HG03060 (cell line): ENCODE measurements around the gene DPAGT1.
"Not testable (repeated sequence)": the region's sequence is repeated elsewhere in the genome, so short reads cannot be mapped to it uniquely, and the experiment has no call there.

ENCODE experiments used
- ATAC-seq: cut with Tn5 transposase; IDR thresholded peaks from one replicate; pipeline ENCODE4 v1.9.1; 2021; ENCODE audit warnings: low read depth, moderate number of reproducible peaks; ENCODE audit not compliant: unreplicated experiment

The DPAGT1 gene

DNA sequence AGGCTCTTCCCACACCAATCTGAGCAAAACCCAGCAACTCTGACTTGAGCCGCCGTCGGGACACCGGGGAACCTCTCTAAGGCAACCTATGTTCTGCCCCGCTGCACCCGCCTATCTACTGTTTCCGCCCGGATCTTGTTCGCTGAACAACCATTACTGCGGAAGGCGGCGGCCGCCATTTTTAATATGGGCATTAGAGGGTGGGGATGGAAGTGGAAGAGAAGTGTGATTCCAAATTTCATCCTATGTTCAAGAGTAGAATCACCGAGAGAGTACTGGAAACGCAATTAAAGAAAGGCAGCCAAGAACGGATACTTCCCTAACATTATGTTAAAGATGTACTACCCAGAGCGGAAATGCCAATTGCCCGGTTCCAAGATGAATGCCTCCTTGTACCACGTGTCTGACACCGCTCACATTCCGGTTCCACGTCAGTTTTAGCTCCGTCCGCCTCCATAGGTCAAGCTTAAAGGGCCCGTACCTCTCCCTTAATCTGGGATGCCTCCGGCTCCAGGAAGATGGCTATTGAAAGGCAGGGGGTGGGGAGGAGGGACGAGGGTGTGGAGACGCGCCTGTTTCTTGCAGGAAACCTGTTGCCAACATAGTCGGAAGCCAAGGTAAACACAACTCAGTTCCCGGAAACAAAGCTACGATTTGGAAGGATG is at the start of gene DPAGT1:
Gene DPAGT1, minus strand, starts transcription at position 95 of the 665 bp plus-strand sequence. CDS start 198 bp downstream, outside the sequence.
- ATAC-seq = peak; percentile 60

DNA sequence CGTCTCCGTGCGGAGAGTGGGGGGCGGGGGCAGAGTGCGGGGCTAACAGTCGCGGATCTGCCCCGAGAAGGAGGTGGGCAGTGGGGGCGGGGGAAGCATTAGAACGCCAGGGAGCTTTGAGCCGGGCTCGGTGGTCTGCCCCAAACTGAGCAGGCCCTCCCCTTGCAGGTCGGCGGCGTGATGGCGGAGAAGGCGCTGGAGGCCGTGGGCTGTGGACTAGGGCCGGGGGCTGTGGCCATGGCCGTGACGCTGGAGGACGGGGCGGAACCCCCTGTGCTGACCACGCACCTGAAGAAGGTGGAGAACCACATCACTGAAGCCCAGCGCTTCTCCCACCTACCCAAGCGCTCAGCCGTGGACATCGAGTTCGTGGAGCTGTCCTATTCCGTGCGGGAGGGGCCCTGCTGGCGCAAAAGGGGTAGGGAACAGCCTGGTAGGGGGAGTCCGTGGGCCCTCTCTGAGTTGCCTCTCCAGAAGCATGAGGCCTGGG is 48.2 kb upstream of the DPAGT1 start:
- ATAC-seq = no peak

DNA sequence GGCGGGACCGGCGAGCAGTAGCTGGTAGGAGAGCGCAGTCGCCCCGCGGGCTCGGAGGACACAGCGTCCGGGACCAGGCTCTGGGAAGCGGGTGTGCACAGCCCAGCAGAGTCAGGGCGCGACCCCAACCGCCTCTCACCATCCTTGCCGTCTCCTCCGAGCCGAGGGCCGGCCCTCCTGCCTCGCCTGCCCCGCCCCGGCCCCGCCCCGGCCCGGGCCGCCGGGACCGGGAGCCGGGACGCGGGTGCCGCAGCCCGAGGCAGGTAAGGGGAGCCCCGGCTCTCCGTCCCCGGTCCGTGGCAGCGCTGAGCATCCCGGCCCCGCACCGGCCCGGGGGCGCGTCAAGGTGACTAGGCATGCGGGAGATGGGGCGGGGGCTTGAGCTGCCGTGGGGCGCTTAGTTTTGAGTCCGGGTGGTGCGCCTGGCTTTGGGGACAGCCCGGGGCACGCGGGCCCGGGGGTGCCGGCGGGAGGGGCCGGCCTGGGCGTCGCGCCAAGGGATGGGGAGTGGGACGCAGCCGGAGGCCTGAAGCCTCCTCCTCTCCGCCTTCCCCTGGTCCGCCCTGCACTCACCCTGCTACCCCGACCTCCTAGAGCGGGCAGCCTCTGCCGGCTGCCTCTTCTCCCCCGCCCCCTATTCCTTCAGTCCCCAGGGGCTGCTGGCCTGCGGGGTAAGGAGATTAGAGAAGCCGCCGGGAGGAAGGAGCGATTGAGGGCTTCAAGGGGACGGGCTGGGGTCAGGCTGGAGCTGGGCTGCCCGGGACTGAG is 47.5 kb upstream of the DPAGT1 start, which contains the start of gene ABCG4:
Gene ABCG4, plus strand, starts transcription at position 35 of the 768 bp plus-strand sequence. CDS start 914 bp downstream, outside the sequence.
- no peak for ATAC-seq

DNA sequence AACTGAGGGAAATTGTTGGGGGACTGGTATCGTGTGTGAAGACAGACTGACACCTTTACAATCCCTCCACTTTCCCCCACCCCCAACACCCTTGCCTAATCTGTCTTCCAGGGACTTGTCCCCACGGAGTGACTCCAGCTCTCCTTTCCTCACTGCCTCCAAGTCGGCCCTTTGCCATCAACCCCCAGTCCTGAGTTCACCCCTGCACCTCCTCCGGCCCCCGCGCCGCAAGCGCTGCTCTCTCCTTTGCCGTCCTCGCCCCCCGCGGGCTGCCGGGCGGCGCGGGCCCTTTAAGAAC is 47.0 kb upstream of the DPAGT1 start:
- ATAC-seq = no peak

DNA sequence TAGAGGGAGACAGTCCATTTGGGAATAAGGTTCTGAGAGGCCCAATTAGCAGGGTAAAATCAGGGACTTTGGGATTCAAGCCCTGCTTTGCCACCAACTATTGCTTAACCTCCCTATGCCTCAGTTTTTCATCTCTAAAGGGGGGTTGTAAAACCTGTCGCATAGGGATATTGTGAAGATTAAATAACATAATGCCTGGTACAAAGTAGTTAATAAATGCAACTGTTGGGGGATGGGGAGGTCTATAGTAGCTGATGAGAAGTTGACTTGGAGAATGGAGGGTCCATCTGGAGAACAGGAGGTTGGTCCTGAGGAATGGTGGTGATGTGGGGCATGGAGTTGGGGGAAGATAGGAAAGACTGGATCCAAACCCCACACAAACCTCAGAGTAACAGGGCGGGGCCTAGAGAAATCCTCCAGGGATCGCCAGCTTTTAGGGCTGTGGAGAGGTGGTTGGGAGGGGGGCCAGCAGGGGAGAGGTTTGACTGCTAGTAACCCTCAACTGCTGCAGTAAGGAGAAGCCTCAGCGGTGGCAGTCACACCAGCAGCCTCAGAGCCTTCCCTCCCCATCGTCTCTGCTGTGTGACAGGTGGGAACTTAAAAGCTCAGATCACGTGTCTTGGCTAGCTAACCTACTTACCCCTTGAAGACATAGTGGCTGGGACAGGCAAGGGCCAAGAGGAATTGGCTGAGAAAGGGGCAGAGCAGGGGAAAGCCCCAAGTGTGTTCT is 46.1 kb upstream of the DPAGT1 start:
- no peak for ATAC-seq

DNA sequence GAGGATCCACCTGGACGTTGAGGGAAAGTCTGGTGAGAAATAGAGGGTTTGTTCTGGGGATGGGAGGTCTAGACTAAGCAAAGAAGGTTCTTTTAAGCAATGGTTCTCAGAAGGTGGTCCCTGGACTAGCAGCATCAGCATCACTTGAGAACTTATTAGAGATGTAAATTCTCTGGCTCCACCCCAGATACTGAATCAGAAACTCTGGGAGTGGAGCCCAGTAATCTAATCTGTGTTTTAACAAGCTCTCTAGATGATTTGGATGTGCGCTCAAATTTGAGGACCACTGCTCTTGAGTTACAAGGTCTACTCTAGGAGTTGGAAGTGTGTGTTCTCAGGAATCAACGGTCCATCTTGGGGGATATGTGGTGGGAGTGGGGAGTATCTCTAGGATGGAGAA is 43.9 kb upstream of the DPAGT1 start:
- no peak for ATAC-seq

DNA sequence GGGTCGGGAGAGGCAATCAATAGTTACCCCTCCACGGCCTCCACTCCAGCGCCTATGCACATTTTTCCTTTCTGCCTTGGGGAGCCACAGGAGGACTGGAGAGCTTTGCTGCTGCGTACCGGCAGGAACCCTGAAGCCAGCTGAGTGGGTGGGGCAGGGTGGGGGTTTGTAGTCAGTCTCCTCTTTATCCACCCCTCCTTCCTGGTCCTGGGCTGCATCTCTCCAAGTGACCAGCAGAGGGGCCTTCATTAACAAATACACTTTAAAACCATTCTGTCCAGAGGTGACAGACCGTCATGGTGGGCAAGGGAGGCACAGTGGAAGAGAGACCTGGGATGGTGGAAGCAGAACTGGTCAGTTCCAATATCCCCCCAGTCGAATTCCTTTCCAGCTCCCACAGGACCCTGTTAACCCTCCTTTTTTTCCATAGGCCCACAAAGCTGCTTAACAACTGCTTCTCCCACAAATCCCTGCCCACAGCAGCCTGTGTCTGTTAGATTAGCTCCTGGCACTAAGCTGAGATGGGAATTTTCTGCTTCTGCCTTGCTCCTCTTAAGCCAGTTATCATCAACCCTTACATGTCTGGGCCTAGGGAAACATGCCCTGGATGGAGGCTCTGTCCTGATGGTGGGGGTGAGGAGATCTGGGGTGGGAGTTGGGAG is 43.3 kb upstream of the DPAGT1 start:
- ATAC-seq = no peak

DNA sequence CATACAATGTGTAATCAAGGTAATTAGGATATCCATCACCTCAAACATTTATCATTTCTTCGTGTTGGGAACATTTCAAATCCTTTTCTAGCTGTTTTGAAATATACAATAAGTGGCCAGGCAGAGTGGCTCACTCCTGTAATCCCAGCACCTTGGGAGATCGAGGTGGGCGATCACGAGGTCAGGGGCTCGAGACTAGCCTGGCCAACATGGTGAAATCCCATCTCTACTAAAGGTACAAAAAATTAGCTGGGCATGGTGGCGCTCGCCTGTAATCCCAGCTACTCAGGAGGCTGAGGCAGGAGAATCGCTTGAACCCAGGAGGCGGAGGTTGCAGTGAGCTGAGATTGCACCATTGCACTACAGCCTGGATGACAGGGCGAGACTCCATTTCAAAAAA is 37.6 kb upstream of the DPAGT1 start:
- not testable (repeated sequence) for ATAC-seq

DNA sequence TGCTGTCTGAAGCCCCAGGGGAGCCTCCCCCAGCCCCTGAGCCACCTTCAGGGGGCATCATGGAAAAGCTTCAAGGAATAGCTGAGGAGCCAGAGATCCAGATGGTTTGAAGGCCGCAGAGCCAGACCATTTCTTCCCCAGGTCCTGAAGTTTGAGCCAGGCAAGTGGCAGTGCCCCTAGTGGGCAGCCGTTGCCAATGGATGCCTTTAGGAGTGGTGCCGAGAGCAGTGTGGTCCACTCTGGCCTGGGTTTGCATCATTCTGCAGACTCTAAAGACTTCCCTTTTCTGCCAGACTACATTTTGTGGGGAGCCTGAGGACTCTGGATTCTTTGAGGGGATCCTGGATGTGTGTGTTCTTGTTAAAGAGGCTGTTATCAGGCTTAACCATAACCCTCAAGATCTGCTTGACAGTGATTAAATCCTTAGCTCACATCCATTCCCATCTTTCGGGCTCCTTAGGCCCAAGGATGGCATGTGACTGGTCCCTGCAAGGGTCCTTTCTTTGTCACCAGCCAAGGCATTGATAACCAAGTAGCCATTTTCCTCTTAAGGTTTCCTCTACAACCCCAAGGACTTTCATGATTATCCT is 32.8 kb upstream of the DPAGT1 start:
- ATAC-seq = no peak

DNA sequence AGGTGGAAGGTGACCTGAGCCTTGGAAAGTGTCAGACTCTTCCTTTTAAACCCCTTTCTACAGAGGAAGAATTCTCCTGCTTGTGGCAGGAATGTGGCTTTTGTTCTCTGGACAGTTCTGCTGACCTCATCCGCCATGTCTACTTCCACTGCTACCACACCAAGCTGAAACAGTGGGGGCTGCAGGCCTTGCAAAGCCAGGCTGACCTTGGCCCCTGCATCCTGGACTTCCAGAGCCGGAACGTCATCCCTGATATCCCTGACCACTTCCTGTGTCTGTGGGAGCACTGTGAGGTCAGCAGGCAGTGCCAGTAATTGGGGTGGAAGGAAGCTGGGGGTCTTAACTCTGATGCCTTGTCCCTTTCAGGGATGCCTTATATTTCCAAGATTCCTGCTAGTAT is 29.0 kb upstream of the DPAGT1 start:
- ATAC-seq = no peak

DNA sequence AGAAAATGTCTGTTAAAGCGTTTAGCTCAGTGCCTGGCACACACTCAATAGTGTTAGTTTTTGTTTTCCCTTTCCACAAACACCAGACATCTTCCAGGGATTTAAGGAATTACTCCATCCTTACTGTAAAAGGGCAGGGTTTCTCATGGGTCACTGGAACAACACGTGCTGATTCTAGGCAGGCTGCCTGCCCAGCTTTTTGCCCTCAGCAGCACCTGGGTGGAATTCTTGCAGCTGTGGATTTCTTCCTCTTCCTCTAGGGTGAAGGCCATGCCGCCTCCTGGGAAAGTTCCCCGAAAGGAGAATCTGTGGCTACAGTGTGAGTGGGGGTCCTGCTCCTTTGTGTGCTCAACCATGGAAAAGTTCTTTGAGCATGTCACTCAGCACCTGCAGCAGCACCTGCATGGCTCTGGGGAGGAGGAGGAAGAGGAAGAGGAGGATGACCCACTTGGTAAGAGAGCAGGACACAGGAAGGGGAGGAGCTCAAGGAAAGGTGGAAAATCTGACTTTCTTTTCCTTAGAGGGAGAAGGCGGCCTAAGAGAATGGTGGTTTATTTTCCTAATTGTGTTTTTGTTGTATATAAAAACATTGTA is 25.1 kb upstream of the DPAGT1 start:
- ATAC-seq = no peak

DNA sequence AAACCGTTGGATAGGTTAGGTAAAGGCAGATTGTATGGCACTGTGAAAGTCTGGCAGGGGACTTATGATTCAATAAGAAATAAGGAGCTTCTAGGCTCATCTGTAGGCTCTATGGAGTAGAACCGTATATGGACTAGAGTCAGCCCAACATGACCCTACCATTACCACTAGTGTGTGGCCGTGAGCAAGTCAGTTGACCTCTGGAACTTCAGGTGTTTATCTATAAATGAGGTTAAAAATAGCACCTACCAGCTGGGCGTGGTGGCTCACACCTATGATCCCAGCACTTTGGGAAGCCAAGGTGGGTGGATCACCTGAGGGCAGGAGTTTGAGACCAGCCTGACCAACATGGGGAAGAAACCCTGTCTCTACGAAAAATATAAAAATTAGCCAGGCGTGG is 24.2 kb upstream of the DPAGT1 start:
- no peak for ATAC-seq

DNA sequence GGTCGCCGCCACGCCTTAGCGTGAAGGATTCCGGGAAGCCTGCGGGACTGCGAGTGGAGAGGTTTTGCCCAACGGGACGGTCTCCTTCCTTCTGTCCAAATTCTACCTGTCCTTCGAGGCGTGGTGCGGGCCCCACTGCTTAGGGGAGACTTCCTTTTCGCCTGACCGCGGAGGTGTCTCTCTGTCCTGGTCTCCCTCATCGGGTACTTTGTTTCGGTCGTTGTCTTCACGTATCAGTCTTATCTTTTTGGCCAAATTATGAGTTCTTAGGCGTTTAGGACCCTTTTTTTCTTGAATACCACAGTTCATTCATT is 20.1 kb upstream of the DPAGT1 start:
- no peak for ATAC-seq

DNA sequence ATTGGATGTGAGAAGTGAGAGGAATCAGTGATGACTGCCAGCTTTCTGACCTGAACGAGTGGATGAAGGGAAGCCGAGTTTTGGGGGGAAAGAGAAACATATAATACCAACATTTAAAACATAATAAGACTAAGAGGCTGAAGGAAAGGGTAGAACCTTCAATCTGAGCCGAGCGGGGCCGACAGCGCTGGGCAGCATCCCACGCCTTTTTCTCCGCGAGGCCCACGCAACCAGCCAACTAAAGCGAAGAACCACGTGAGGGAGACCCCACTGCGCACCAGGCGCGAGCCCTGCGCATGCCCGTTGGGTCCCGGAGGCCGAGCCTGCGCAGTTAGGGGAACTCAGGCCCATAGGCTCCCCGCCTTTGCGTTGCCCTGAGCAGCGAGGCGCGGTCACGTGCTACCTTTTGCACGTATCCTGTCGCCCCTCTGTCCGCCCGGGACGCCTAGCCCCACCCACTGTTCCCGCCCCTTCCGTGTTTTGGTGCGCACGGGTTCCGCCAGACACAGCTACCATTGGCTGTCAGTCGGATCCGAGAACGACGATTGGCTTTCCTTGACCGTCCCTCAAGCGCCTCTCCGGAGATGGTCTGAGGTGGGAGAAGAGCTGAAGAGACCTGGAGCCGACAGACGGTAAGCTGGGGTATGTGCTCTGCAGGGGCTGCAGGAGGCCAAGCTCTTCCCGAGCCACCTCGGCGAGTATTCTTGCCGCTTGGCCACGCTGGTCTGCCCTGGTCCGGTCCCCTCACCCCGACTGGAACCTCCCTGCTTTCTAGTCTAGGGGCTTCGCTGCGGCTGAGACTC is 19.6 kb upstream of the DPAGT1 start, which contains the start of gene HINFP:
Gene HINFP, plus strand, starts transcription at position 573 of the 803 bp plus-strand sequence. CDS start 5,365 bp downstream, outside the sequence.
- peak; percentile 86 for ATAC-seq

DNA sequence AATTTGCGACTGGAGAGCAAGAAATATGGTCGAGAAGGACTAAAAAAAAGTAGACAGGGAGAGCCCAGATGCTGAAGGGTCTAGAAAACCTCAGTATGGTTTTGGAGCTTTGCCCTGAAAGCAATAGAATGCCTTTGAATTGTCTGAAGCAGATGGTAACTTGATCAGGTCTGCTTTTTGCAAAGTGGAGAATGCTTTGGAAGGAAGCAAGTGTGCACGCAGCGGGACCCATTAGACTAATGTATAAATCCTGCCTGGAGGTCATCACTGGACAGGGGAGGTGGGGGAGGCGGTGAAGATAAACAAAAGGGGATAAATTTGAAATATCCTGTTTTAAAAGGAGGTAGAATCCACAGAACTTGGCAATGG is 19.0 kb upstream of the DPAGT1 start:
- no peak for ATAC-seq

DNA sequence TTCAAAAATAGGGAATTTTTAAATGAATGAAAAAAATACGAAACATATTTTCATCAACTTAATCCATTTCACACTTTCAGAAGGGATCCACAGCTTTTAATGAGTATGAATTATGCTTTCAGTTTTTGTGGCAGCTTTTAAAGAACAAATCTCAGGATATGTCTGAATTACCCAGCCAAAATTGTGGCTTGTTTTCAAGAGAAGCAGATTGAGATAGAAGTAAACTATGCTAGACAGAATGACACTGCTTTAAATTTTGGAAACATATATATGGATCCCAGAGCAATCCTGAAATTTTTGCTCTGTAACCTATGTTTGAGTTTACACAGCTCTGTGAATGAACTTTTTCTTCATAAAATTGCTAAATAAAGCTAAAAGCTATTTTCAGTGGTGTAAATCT is 17.3 kb upstream of the DPAGT1 start:
- no peak for ATAC-seq

DNA sequence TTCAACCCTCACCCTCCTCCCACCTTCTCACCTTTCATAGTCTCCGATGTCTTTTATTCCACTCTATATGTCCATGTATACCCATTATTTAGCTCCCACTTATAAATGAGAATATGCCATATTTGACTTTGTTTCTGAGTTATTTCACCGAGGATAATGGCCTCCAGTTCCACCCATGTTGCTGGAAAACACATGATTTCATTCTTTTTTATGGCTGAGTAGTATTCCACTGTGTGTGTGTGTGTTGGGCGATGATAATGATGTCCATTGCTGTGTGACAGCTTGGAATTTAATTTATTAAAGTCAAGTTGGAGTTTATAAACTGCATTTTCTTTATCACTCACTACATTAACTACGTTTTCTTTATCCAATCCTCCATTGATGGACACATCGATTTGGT is 16.6 kb upstream of the DPAGT1 start:
- ATAC-seq = no peak

DNA sequence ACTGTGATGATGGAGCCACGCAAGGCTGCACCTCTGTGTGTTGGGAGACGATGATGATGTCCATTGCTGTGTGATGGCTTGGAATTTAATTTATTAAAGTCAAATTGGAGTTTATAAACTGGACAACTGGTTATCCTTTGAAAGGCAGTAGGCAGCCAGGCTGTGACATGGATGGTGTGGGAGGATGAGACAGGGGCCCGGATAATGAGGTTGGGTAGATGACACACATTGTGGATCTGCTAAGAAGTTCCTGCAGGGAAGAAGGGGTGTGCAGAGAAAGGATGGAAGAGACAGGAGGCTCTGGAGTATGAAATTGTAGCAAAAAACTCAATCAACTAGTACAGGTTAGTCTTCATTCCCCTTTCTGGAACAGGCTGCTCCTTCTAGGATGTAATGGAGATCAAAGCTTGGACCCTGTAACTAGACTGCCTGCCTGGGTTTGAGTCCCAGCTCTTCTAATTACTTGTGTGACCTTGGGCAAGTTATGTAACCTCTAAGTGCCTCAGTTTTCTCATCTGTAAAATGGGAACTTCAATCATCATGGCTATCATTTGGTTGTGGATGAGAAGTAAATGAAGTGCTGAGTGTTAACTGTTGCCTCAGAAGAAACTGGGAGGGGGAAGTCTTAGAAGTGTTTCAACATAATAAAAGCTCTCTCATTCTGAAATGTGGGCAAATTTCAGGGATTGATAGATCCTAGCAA is 15.5 kb upstream of the DPAGT1 start:
- no peak for ATAC-seq

DNA sequence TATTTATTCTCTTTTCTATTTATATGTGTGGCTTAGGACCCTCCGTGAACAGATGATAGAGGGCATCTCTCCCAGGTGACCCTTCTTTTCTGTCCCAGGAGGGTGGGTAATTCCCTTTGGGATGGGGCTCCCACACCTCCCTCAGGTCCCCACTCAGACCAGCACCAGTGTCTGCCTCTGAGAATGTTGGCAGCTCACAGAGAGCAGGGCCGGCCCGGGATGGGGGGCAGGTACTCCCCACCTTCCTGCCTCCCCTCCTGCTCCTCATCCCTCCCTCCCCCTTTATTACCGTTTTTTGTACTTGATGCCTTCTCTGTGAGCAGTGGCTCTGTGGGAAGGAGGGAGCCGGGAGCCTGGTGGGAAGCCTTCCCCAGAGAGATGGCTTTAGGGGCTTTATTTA is 14.9 kb upstream of the DPAGT1 start:
- no peak for ATAC-seq
